HG03097 (cell line): Measurements from ENCODE around the gene PITPNC1.
"Not testable (repeated sequence)": the region's sequence is repeated elsewhere in the genome, so short reads cannot be mapped to it uniquely, and the experiment has no call there.

ENCODE experiments used
- ATAC-seq: cut with Tn5 transposase; IDR thresholded peaks from one replicate; pipeline ENCODE4 v1.9.1; 2021; ENCODE audit not compliant: unreplicated experiment, low FRiP score

PITPNC1 gene

GRCh38 chr17:67566656-67567055 lies 189.6 kb downstream of the PITPNC1 start:
- no peak for ATAC-seq

DNA sequence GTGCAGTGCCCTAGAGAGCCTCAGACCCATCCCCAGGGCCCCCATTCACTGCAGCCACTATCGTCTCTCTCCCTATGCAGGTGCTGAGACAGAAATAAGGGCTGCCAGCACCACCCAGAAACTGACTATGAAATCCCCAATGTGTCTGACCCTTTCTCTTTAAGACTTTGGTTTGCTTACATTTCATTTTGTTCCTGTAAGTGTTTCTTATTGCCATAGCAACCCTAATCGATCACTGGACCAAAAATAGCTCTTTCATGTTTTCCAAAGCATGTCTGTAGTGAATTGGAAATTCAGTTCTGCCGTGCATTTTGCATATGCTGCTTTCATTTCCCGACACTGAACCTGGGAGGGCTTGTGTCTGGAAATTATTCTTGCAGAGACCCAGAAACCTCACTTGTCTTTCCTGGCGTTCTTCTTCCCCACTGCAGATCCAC lies 192.0 kb downstream of the PITPNC1 start:
- ATAC-seq = no peak

DNA sequence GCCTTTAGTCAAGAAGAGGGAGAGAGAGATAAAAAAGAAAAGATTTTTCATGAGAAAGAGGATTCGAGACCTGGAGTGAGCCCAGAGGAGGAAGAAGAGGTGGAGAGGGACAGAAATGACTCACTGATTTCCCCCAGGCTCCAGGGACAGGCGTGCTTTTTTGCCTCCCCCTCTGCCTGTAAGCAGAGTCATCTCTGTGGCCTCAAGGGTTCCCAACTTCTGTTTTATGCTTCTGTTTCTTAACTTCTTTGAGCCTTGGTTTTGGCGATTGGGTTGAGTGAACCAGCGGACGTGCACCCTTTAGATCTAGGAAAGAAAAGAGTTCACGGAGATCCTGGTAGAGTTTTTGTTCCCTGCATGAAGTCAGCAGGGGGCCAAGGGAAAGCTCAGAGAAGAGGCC lies 192.8 kb downstream of the PITPNC1 start:
- no peak for ATAC-seq

GRCh38 chr17:67570797-67571196 lies 193.7 kb downstream of the PITPNC1 start:
- ATAC-seq = no peak

- no peak for ATAC-seq
Measured at GRCh38 chr17:67571478-67571877, 194.4 kb downstream of the PITPNC1 start.

- ATAC-seq = no peak
Measured at GRCh38 chr17:67573987-67574657, 197.0 kb downstream of the PITPNC1 start.

DNA sequence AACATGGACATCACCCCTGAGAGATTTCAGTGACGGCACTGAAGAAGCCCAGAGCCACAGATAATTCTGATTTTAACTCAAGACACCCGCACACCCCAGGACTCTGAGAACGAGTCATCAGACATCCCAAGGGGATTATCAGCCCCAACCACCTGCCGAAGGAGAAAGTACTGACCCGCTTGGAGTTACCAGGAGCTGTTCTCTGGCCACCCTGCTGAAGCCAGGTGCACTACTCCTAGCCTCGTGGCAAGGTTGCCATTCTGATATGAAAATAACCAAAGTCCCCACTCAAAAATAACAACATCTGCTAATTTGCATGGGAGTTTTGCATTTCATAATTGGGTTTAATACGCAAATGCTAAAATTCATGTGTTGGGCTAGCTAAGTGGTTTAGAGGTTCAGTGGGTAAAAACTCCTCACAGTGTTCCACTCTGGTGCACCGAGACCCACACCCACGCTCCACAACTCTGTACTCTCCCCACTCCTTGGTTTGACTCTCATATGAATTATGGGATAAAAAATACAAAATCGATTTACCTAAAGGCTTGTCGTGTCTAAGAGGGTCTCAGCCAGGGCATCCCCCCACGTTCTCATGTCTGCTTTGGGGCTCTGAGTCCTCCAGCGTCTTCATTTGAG lies 197.7 kb downstream of the PITPNC1 start:
- ATAC-seq = no peak

- no peak for ATAC-seq
Measured at GRCh38 chr17:67575325-67575724, 198.2 kb downstream of the PITPNC1 start.

GRCh38 chr17:67576471-67577115 lies 199.5 kb downstream of the PITPNC1 start:
- ATAC-seq = no peak

DNA sequence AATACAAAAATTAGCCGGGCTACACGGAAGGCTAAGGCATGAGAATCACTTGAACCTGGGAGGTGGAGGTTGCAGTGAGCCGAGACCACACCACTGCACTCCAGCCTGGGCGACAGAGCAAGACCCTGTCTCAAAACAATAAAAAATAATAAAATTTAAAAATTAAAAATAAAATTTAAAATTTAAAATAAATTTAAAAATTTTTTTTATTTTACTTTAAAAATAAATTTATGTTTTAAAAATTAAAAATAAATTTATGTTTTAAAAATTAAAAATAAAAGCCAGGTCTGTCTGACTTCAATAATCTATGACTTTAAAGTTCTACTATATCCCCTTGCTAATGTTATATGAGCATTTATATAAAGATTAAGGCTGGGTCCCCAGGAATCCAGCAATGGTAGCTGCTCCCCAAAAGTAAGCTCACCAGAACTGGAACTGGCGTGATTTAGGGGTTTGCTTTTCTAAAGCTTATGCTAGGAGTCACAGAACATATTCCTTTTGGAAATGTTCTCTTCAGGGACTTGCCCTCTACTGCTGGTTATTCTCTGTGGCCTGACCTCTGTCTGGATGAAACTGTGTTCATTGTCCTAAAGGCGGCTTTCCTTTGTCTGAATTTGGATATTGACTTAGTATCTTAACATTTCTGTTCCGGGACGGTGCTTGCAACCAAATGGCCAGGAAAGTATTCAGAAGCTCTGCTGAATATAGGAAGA lies 200.5 kb downstream of the PITPNC1 start:
- ATAC-seq = no peak

- ATAC-seq = no peak
Measured at GRCh38 chr17:67578142-67578457, 201.0 kb downstream of the PITPNC1 start.

DNA sequence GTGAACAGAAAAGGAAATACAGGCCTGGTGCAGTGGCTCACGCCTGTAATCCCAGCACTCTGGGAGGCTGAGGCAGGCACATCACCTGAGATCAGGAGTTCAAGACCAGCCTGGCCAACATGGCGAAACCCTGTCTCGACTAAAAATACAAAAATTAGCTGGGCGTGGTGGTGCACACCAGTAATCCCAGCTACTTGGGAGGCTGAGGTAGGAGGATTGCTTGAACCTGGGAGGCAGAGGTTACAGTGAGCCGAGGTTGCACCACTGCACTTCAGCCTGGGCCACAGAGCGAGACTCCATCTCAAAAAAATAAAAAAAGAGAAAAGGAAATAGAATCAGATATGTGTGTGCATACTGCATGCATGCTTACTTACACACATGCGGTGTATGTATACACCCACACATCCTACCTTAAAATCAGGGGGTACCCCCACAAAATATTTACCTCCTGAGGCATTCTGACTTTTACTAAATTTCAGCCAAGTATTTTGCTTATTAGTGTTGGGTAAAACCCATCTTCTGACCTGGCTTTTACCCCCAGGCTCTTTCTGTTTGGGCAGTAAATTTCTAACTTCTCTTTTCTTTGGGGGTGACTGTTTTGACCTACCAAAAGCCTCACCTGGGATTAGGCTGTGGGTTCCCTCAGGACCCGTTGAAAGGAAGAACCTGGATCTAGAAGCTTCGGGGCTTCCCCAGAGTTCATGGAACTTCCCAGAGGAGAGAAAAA lies 201.8 kb downstream of the PITPNC1 start:
- not testable (repeated sequence) for ATAC-seq

DNA sequence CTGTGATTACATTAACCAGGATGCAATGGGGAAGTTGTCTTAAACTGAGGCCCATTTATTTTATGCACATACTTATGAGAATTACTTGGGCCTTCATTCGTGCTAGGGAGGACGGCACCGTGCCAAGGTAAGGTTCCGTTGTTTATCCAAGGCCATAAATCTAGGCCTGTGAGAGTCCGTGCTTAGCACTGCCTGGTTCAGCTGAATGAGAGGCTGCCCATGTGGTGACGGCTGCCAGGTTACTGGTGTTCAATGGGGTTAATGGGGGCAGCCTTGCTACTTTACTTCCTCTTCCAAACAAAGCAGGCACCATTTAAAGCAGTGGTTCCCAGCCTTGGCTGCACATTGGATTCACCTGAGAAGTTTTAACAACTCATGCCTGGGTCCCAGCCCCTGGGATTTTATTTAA lies 205.6 kb downstream of the PITPNC1 start:
- no peak for ATAC-seq

DNA sequence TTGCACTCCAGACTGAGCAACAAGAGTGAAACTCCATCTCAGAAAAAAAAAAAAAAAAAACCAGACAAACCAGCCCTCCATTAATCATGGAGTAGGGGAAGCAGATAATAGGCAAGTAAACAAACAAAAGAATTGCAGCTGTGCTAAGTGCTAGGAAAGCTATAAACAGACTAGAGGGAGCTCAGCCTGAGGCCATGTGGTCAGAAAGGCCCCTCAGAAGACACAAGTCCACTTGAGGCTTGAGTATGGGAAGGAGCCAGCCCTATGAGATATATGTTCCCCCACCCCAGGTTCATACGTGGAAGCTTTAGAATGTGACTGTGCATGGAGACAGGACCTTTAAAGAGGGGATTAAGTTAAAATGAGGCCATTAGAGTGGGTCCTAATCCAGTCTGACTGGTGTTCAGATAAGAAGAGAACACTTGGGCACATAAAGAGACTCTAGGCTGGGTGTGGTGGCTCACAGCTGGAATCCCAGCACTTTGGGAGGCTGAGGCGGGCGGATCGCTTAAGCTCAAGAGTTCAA lies 208.1 kb downstream of the PITPNC1 start:
- no peak for ATAC-seq

DNA sequence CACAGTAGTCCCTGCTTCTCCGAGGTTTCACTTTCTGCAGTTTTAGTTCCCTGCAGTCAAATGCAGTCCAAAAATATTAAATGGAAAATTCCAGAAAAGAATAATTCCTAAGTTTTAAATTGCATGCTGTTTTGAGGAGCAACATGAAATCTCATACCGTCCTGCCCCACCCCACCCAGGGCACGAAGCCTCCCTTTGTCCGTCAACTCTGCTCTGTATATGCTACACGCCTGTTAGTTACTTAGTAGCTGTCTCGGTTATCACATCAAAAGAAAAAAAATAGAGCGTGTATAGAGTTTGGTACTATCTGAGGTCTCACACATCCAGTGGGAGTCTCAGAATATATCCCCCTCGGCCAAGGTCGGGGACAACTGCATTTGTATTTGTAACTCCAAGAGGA lies 211.2 kb downstream of the PITPNC1 start:
- ATAC-seq = no peak

DNA sequence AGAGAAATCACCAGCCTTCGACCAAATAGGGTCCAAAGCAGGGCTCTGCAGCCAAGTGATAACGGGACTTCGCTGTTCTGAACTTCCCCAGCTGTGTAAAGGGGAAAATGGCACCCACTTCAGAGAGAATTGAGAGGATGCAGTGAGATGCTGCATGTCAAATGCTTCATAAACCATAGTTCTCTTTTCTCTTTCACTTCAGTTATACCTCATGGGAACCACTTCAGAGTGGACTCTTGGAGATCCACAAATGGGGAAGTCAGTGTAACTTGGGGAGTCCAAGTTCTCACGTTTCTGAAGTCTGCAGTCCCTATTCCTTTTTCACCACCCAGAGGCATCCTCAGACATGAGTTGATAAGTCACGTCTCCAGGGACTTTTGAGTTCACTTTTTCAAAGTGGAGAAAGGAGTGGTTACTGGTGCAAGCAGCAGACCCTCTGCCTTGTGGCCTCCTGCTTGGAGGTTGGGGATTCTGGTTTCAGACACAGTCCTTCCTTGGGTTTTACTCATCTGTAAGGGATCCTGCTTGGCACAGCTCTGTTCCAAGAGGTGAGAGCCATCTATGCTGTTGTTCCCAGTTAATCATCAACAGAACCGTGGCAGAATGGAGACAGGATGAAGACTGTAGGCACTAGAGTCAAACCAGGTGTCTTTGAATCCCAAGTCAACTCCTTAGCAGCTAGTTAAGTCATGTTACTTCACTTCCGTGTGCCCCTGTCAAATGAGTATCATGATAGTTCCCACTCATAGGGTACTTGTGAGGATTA lies 217.2 kb downstream of the PITPNC1 start:
- no peak for ATAC-seq

DNA sequence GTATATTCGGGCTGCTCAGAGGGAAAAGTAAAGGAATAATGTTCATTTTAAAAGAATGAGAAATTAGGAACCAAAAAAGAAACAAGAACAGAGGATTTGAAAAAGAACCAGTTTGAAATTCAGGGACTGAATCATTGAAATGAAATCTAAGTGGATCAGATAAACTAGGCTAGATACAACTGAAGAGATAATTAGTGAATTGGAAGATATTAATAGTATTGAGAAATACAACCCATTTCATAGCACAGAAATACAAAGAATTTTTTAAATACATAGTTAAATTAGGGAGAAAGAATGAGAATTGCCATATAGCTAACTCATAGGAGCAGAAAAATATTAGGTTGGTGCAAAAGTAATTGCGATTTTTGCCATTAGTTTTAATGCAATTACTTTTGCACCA lies 223.3 kb downstream of the PITPNC1 start:
- no peak for ATAC-seq

GRCh38 chr17:67601897-67602296 lies 224.8 kb downstream of the PITPNC1 start:
- no peak for ATAC-seq

DNA sequence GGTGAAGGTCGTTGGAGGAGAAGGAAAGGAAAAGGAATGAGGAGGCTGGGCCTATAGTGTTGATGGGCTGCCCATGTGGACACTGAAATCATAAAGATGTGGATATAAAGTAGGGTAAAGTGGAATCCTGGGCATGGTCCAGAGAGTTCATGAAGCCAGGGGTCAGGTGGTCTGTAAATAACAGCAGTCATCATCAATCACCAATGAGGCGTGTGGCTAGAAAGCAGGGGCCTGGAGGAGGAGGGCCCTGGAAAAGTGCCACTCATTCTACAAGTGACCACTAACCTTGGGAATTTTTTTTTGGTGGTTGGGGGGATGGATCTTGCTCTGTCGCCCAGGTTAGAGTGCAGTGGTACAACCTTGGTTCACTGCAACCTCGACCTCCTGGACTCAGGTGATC lies 225.4 kb downstream of the PITPNC1 start:
- ATAC-seq = no peak

DNA sequence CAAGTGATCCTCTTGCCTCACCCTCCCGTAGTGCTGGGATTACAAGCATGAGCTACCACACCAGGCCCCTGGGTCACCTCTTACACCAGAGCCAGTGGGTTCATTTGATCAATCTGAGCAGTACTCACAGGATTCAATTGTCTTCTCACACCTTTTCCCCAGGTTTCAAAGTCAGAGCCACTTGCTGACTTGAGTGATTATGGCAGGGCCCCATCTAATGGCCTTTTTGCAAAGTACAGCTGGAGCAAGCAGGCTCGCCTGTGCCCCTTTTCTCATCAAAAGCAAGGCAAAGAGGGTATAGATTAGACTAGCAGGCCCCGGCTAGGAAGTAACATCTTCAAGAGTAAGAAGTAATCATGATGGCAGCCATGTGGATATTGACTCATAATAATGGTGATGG lies 225.9 kb downstream of the PITPNC1 start:
- no peak for ATAC-seq
